Measurements from ENCODE around the gene DAND5. TPM values are rescaled to one million over a fixed set of nuclear protein-coding genes. Genes with fewer than 3 reads are reported as not detected.
A peak's percentile ranks its signal among the peaks of the same experiment; 100 is the strongest.

DAND5 gene
- total and polyA plus RNA-seq, 9 of the 15 experiments (the other 6 are each of a cell fraction or from before 2014, with no cell fraction given), result 0.22 to 0.83 (median 0.60) TPM

DNA sequence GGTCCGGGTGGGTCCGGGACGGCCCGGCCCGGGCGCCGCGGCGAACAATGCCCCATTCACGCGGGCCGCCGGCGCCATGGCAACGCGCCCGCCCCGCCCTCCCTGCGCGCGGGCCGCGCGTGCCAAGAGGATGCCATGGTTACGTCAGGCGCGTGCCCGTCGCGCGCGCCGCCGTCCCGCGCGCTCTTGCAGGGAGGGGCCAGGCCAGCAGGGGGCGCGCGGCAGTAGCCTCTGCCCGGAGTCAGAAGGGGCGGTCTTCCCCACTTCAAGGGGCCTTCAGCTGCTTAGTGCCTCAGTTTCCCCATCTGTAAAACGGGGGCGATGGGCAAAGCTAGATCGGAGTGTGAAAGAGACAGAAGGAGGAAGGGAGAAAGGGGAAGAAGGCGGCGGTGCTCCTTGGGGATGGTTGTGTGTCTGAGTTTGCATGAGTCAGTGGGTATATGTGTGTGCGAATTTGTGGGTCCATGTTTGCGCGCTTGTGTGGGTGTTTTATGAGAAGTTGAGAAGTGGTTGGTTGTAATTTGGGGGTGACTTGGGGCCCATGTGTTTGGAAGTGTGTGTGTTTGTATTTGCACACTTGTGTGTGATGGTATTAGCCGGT is 14.3 kb downstream of the DAND5 start (continued):
- TF ChIP-seq, protein P1, sequence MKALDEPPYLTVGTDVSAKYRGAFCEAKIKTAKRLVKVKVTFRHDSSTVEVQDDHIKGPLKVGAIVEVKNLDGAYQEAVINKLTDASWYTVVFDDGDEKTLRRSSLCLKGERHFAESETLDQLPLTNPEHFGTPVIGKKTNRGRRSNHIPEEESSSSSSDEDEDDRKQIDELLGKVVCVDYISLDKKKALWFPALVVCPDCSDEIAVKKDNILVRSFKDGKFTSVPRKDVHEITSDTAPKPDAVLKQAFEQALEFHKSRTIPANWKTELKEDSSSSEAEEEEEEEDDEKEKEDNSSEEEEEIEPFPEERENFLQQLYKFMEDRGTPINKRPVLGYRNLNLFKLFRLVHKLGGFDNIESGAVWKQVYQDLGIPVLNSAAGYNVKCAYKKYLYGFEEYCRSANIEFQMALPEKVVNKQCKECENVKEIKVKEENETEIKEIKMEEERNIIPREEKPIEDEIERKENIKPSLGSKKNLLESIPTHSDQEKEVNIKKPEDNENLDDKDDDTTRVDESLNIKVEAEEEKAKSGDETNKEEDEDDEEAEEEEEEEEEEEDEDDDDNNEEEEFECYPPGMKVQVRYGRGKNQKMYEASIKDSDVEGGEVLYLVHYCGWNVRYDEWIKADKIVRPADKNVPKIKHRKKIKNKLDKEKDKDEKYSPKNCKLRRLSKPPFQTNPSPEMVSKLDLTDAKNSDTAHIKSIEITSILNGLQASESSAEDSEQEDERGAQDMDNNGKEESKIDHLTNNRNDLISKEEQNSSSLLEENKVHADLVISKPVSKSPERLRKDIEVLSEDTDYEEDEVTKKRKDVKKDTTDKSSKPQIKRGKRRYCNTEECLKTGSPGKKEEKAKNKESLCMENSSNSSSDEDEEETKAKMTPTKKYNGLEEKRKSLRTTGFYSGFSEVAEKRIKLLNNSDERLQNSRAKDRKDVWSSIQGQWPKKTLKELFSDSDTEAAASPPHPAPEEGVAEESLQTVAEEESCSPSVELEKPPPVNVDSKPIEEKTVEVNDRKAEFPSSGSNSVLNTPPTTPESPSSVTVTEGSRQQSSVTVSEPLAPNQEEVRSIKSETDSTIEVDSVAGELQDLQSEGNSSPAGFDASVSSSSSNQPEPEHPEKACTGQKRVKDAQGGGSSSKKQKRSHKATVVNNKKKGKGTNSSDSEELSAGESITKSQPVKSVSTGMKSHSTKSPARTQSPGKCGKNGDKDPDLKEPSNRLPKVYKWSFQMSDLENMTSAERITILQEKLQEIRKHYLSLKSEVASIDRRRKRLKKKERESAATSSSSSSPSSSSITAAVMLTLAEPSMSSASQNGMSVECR (CRISPR knock-in tag; IDR thresholded peaks at IDR 0.05), result peak; percentile 61; the same call in 1 of the 2 replicates
- no peak for TF ChIP-seq POLR2AphosphoS5 (IDR thresholded peaks at IDR 0.05; ENCODE audit: control insufficient read depth, insufficient read depth, low read depth, low read length)
- TF ChIP-seq HDAC8 (tag; IDR thresholded peaks at IDR 0.05), result peak; percentile 70
- peak; percentile 84 for TF ChIP-seq CREM (IDR thresholded peaks at IDR 0.05; ENCODE audit: low read depth)
- peak; percentile 51; the same call in 1 of the 2 replicates for TF ChIP-seq FOSL1 (tag; conservative IDR thresholded peaks at IDR 0.05)
- 0 out of 4 replicates have a peak, but pooled peaks of 1 of the 2 experiments have one; percentile 27 for TF ChIP-seq SIN3A (IDR thresholded peaks at IDR 0.05; ENCODE audit: borderline replicate concordance in 2 of 2, control insufficient read depth in 1 of 2, low read depth in 2 of 2, low read length in 2 of 2)
- TF ChIP-seq, protein P2, sequence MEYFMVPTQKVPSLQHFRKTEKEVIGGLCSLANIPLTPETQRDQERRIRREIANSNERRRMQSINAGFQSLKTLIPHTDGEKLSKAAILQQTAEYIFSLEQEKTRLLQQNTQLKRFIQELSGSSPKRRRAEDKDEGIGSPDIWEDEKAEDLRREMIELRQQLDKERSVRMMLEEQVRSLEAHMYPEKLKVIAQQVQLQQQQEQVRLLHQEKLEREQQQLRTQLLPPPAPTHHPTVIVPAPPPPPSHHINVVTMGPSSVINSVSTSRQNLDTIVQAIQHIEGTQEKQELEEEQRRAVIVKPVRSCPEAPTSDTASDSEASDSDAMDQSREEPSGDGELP (CRISPR knock-in tag; IDR thresholded peaks at IDR 0.05; ENCODE audit: borderline replicate concordance), result peak; percentile 89
- no peak for TF ChIP-seq MCM7 (IDR thresholded peaks at IDR 0.05)
- TF ChIP-seq, protein P3, sequence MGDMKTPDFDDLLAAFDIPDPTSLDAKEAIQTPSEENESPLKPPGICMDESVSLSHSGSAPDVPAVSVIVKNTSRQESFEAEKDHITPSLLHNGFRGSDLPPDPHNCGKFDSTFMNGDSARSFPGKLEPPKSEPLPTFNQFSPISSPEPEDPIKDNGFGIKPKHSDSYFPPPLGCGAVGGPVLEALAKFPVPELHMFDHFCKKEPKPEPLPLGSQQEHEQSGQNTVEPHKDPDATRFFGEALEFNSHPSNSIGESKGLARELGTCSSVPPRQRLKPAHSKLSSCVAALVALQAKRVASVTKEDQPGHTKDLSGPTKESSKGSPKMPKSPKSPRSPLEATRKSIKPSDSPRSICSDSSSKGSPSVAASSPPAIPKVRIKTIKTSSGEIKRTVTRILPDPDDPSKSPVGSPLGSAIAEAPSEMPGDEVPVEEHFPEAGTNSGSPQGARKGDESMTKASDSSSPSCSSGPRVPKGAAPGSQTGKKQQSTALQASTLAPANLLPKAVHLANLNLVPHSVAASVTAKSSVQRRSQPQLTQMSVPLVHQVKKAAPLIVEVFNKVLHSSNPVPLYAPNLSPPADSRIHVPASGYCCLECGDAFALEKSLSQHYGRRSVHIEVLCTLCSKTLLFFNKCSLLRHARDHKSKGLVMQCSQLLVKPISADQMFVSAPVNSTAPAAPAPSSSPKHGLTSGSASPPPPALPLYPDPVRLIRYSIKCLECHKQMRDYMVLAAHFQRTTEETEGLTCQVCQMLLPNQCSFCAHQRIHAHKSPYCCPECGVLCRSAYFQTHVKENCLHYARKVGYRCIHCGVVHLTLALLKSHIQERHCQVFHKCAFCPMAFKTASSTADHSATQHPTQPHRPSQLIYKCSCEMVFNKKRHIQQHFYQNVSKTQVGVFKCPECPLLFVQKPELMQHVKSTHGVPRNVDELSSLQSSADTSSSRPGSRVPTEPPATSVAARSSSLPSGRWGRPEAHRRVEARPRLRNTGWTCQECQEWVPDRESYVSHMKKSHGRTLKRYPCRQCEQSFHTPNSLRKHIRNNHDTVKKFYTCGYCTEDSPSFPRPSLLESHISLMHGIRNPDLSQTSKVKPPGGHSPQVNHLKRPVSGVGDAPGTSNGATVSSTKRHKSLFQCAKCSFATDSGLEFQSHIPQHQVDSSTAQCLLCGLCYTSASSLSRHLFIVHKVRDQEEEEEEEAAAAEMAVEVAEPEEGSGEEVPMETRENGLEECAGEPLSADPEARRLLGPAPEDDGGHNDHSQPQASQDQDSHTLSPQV (IDR thresholded peaks at IDR 0.05), result no peak; the same call in 1 of the 2 replicates
- TF ChIP-seq ZNF3 (CRISPR knock-in tag; IDR thresholded peaks at IDR 0.05), result no peak
- peak; percentile 85 for TF ChIP-seq BHLHE40 (IDR thresholded peaks at IDR 0.05; ENCODE audit: low read length)
- TF ChIP-seq, protein P4, sequence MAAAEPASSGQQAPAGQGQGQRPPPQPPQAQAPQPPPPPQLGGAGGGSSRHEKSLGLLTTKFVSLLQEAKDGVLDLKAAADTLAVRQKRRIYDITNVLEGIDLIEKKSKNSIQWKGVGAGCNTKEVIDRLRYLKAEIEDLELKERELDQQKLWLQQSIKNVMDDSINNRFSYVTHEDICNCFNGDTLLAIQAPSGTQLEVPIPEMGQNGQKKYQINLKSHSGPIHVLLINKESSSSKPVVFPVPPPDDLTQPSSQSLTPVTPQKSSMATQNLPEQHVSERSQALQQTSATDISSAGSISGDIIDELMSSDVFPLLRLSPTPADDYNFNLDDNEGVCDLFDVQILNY (CRISPR knock-in tag; IDR thresholded peaks at IDR 0.05), result 0 out of 2 replicates have a peak, but pooled peaks have one; percentile 36
- TF ChIP-seq, protein P5, sequence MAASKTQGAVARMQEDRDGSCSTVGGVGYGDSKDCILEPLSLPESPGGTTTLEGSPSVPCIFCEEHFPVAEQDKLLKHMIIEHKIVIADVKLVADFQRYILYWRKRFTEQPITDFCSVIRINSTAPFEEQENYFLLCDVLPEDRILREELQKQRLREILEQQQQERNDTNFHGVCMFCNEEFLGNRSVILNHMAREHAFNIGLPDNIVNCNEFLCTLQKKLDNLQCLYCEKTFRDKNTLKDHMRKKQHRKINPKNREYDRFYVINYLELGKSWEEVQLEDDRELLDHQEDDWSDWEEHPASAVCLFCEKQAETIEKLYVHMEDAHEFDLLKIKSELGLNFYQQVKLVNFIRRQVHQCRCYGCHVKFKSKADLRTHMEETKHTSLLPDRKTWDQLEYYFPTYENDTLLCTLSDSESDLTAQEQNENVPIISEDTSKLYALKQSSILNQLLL (CRISPR knock-in tag; IDR thresholded peaks at IDR 0.05; ENCODE audit: borderline replicate concordance), result no peak
- no peak for TF ChIP-seq RHOXF2B (CRISPR knock-in tag; conservative IDR thresholded peaks at IDR 0.05)
- no peak for TF ChIP-seq HDAC6 (IDR thresholded peaks at IDR 0.05; ENCODE audit: low read depth, low read length)

All from K562 (cell line).